ENCODE data around the gene MTFR2. TPM values are rescaled to one million over a fixed set of nuclear protein-coding genes. Genes with fewer than 3 reads are reported as not detected.

MTFR2 gene
- 24.4 and 24.6 TPM in 2 replicates for total RNA-seq

GRCh38 chr6:136249811-136250685 is at the start of gene MTFR2:
TSS of gene MTFR2 (minus strand) at chr6:136250311. CDS start at chr6:136249099, 1,212 bp downstream.
- peaks cover 52% of the 10 kb centered on the region for H3K4me1 Mint-ChIP-seq
- intact Hi-C loops (cut with micrococcal nuclease) = loop anchor here (1.0 to 2.0 kb wide), 3 partner anchors 38 to 752 kb away; no protein-coding TSS in a partner anchor
- H3K9me3 Mint-ChIP-seq = no peaks in the 10 kb centered on the region
- peaks cover 42% of the 10 kb centered on the region for H3K36me3 Mint-ChIP-seq (ENCODE audit: low read depth)
- H3K27ac Mint-ChIP-seq = peak within 1 kb of the TSS; percentile 91
- DNase-seq = peak; percentile 98
- H3K4me3 Mint-ChIP-seq = peak within 1 kb of the TSS; percentile 97
- no peaks in the 10 kb centered on the region for H3K27me3 Mint-ChIP-seq

- Mint-ChIP-seq H3K9me3 (no peaks in the 10 kb centered on the region), H3K27me3 (peaks cover 2% of the 10 kb centered on the region), H3K4me3 (no peak overlapping the region), H3K27ac (no peak overlapping the region), H3K4me1 (peaks cover 9% of the 10 kb centered on the region), H3K36me3 (ENCODE audit: low read depth) (peaks cover 2% of the 10 kb centered on the region)
- peak; percentile 51 for DNase-seq
- intact Hi-C loops (cut with micrococcal nuclease) = no loop called here
Measured at GRCh38 chr6:136294621-136295020, 44.5 kb upstream of the MTFR2 start.

- intact Hi-C loops (cut with micrococcal nuclease) = loop anchor here (1.0 to 2.0 kb wide), 2 partner anchors 26 to 753 kb away; no protein-coding TSS in a partner anchor
Measured at GRCh38 chr6:136290410-136291010, 40.4 kb upstream of the MTFR2 start.

GRCh38 chr6:136289579-136290409 is 39.7 kb upstream of the MTFR2 start, which contains the start of gene BCLAF1:
TSS of gene BCLAF1 (minus strand) at chr6:136289846. CDS start at chr6:136279866, 9,980 bp downstream.
- intact Hi-C loops (cut with micrococcal nuclease) = loop anchor here (1.0 to 5.0 kb wide), 5 partner anchors 27 to 1107 kb away; partner anchors contain the start of genes MAP3K5 and MYB
- no peaks in the 10 kb centered on the region for H3K9me3 Mint-ChIP-seq
- peaks cover 41% of the 10 kb centered on the region for H3K4me1 Mint-ChIP-seq
- peak within 1 kb of the TSS; percentile 100 for H3K27ac Mint-ChIP-seq
- H3K4me3 Mint-ChIP-seq = peak within 1 kb of the TSS; percentile 92
- peaks cover 2% of the 10 kb centered on the region for H3K27me3 Mint-ChIP-seq
- peak; percentile 100 for DNase-seq
- H3K36me3 Mint-ChIP-seq (ENCODE audit: low read depth) = peaks cover 36% of the 10 kb centered on the region

More at GRCh38 chr6:136290410-136291010, 40.4 kb upstream of the MTFR2 start:
- peaks cover 29% of the 10 kb centered on the region for H3K36me3 Mint-ChIP-seq (ENCODE audit: low read depth)
- H3K9me3 Mint-ChIP-seq = no peaks in the 10 kb centered on the region
- peaks cover 2% of the 10 kb centered on the region for H3K27me3 Mint-ChIP-seq
- H3K27ac Mint-ChIP-seq = peak overlapping the region; percentile 100
- H3K4me1 Mint-ChIP-seq = peaks cover 33% of the 10 kb centered on the region
- H3K4me3 Mint-ChIP-seq = peak overlapping the region; percentile 92
- DNase-seq = peak; percentile 94

- peaks cover 39% of the 10 kb centered on the region for H3K36me3 Mint-ChIP-seq (ENCODE audit: low read depth)
Measured at GRCh38 chr6:136289327-136289578, 39.1 kb upstream of the MTFR2 start.

GRCh38 chr6:136288566-136289326 is 38.6 kb upstream of the MTFR2 start:
- peak; percentile 97 for DNase-seq

More at GRCh38 chr6:136289327-136289578, 39.1 kb upstream of the MTFR2 start:
- no peaks in the 10 kb centered on the region for H3K9me3 Mint-ChIP-seq
- peak; percentile 98 for DNase-seq
- H3K27me3 Mint-ChIP-seq = peaks cover 2% of the 10 kb centered on the region
- H3K27ac Mint-ChIP-seq = peak overlapping the region; percentile 100
- H3K4me3 Mint-ChIP-seq = peak overlapping the region; percentile 92
- intact Hi-C loops (cut with micrococcal nuclease) = loop anchor here (1.0 to 5.0 kb wide), 3 partner anchors 504 to 1107 kb away; partner anchors contain the start of genes MAP3K5 and MYB
- peaks cover 46% of the 10 kb centered on the region for H3K4me1 Mint-ChIP-seq

GRCh38 chr6:136284909-136285308 is 34.8 kb upstream of the MTFR2 start:
- Mint-ChIP-seq H3K4me3 (peak overlapping the region; percentile 92), H3K27me3 (peaks cover 2% of the 10 kb centered on the region), H3K27ac (peak overlapping the region; percentile 81), H3K36me3 (ENCODE audit: low read depth) (peaks cover 56% of the 10 kb centered on the region), H3K4me1 (peaks cover 66% of the 10 kb centered on the region), H3K9me3 (no peaks in the 10 kb centered on the region)
- intact Hi-C loops (cut with micrococcal nuclease) = loop anchor here (5.0 kb wide), 1 partner anchor 1103 kb away; the partner anchor contains the start of gene MYB
- no peak for DNase-seq

More at GRCh38 chr6:136288566-136289326, 38.6 kb upstream of the MTFR2 start:
- Mint-ChIP-seq H3K4me3 (peak overlapping the region; percentile 92), H3K36me3 (ENCODE audit: low read depth) (peaks cover 39% of the 10 kb centered on the region), H3K27me3 (peaks cover 2% of the 10 kb centered on the region), H3K9me3 (no peaks in the 10 kb centered on the region), H3K27ac (peak overlapping the region; percentile 100), H3K4me1 (peaks cover 49% of the 10 kb centered on the region)
- intact Hi-C loops (cut with micrococcal nuclease) = loop anchor here (1.0 to 5.0 kb wide), 4 partner anchors 38 to 1106 kb away; partner anchors contain the start of genes MAP3K5, MTFR2 and MYB

GRCh38 chr6:136282906-136283305 is 32.8 kb upstream of the MTFR2 start:
- no peaks in the 10 kb centered on the region for H3K27me3 Mint-ChIP-seq
- no peak overlapping the region for H3K27ac Mint-ChIP-seq
- DNase-seq = no peak
- H3K4me3 Mint-ChIP-seq = peak overlapping the region; percentile 69
- intact Hi-C loops (cut with micrococcal nuclease) = loop anchor here (2.0 kb wide), 1 partner anchor 18 kb away; no protein-coding TSS in a partner anchor
- H3K4me1 Mint-ChIP-seq = peaks cover 58% of the 10 kb centered on the region
- no peaks in the 10 kb centered on the region for H3K9me3 Mint-ChIP-seq
- H3K36me3 Mint-ChIP-seq (ENCODE audit: low read depth) = peaks cover 50% of the 10 kb centered on the region

- no peaks in the 10 kb centered on the region for H3K27me3 Mint-ChIP-seq
- H3K36me3 Mint-ChIP-seq (ENCODE audit: low read depth) = peaks cover 47% of the 10 kb centered on the region
- intact Hi-C loops (cut with micrococcal nuclease) = no loop called here
- H3K4me1 Mint-ChIP-seq = peaks cover 42% of the 10 kb centered on the region
- no peak for DNase-seq
- no peak overlapping the region for H3K27ac Mint-ChIP-seq
- no peaks in the 10 kb centered on the region for H3K9me3 Mint-ChIP-seq
- H3K4me3 Mint-ChIP-seq = no peak overlapping the region
Measured at GRCh38 chr6:136280032-136280609, 30.0 kb upstream of the MTFR2 start.

- no peaks in the 10 kb centered on the region for H3K27me3 Mint-ChIP-seq
- H3K4me3 Mint-ChIP-seq = no peak overlapping the region
- H3K27ac Mint-ChIP-seq = no peak overlapping the region
Measured at GRCh38 chr6:136274062-136274461, 24.0 kb upstream of the MTFR2 start.

GRCh38 chr6:136265101-136265500 is 15.0 kb upstream of the MTFR2 start:
- H3K4me1 Mint-ChIP-seq = peaks cover 24% of the 10 kb centered on the region

More at GRCh38 chr6:136274062-136274461, 24.0 kb upstream of the MTFR2 start:
- H3K4me1 Mint-ChIP-seq = peaks cover 21% of the 10 kb centered on the region
- peaks cover 64% of the 10 kb centered on the region for H3K36me3 Mint-ChIP-seq (ENCODE audit: low read depth)
- H3K9me3 Mint-ChIP-seq = no peaks in the 10 kb centered on the region
- intact Hi-C loops (cut with micrococcal nuclease) = no loop called here
- DNase-seq = no peak

GRCh38 chr6:136262940-136263339 is 12.8 kb upstream of the MTFR2 start:
- Mint-ChIP-seq H3K4me3 (no peak overlapping the region), H3K36me3 (ENCODE audit: low read depth) (peaks cover 76% of the 10 kb centered on the region), H3K9me3 (no peaks in the 10 kb centered on the region), H3K4me1 (peaks cover 21% of the 10 kb centered on the region), H3K27ac (no peak overlapping the region), H3K27me3 (no peaks in the 10 kb centered on the region)
- no peak for DNase-seq
- intact Hi-C loops (cut with micrococcal nuclease) = loop anchor here (1.0 kb wide), 1 partner anchor 7 kb away; no protein-coding TSS in a partner anchor

More at GRCh38 chr6:136265101-136265500, 15.0 kb upstream of the MTFR2 start:
- H3K27ac Mint-ChIP-seq = no peak overlapping the region
- H3K27me3 Mint-ChIP-seq = no peaks in the 10 kb centered on the region
- peaks cover 78% of the 10 kb centered on the region for H3K36me3 Mint-ChIP-seq (ENCODE audit: low read depth)
- H3K9me3 Mint-ChIP-seq = no peaks in the 10 kb centered on the region
- DNase-seq = no peak
- no peak overlapping the region for H3K4me3 Mint-ChIP-seq
- intact Hi-C loops (cut with micrococcal nuclease) = loop anchor here (2.0 kb wide), 1 partner anchor 18 kb away; no protein-coding TSS in a partner anchor

Measured in activated CD4-positive, alpha-beta T cell treated with anti-CD3 and anti-CD28 coated beads, Interleukin-2, amount 10 ng/mL, durations not matched to agents 24 days and 14 days (primary cell).